Keratinocyte (primary cell): ENCODE results near the gene KIAA0930. TPM values are rescaled to one million over a fixed set of nuclear protein-coding genes. Genes with fewer than 3 reads are reported as not detected.

Source experiments
- DNase-seq: peaks from one replicate; pipeline ENCODE4 v3.0.0-alpha.2; 2011; ENCODE audit warnings: low read depth, missing footprints, low spot score
- FAIRE-seq: peaks from 2 replicates; lab custom pipeline; 2011; peaks lifted over from hg19 to GRCh38; lab: Jason Lieb, UNC
- H2AFZ ChIP-seq: 2 replicates; pipeline ENCODE4 v1.6.0; 2012; ENCODE audit warnings: low read length, control low read depth, inconsistent platforms; ENCODE audit not compliant: control insufficient read depth
- H3K27ac ChIP-seq: 2 replicates; pipeline ENCODE4 v1.5.1; 2011; ENCODE audit warnings: low read length; ENCODE audit not compliant: control insufficient read depth, insufficient read depth
- H3K27me3 ChIP-seq: 3 replicates; pipeline ENCODE4 v1.6.0; 2011; ENCODE audit warnings: low read length; ENCODE audit not compliant: control insufficient read depth, insufficient read depth; ENCODE audit errors: extremely low read depth
- H3K36me3 ChIP-seq, 2 experiments: 2 replicates in 1 of 2; 3 replicates in 1 of 2; pipeline ENCODE4 v1.5.1; 2011; ENCODE audit warnings: low read length in 2 of 2, mild to moderate bottlenecking in 1 of 2; ENCODE audit not compliant: control insufficient read depth in 2 of 2, insufficient read depth in 2 of 2; ENCODE audit errors: extremely low read depth in 1 of 2
- H3K4me1 ChIP-seq: 3 replicates; pipeline ENCODE4 v1.5.1; 2011; ENCODE audit warnings: low read length; ENCODE audit not compliant: control insufficient read depth, insufficient read depth; ENCODE audit errors: extremely low read depth
- H3K4me2 ChIP-seq: 3 replicates; pipeline ENCODE4 v1.6.0; 2011; ENCODE audit warnings: low read depth, low read length; ENCODE audit not compliant: control insufficient read depth, insufficient read depth; ENCODE audit errors: extremely low read depth
- H3K4me3 ChIP-seq, 3 experiments: fragments of 200-600 bp in 1 of 3; sonication (generic) in 1 of 3; 2 replicates in 2 of 3; 3 replicates in 1 of 3; pipeline ENCODE4 v1.5.1; 2011 to 2016; ENCODE audit warnings: low read length in 3 of 3, mild to moderate bottlenecking in 3 of 3, control low read depth in 2 of 3, inconsistent platforms in 1 of 3, low read depth in 1 of 3, mixed read lengths in 1 of 3, mixed run types in 1 of 3, moderate library complexity in 1 of 3; ENCODE audit not compliant: control insufficient read depth in 2 of 3, insufficient read depth in 2 of 3; ENCODE audit errors: extremely low read depth in 1 of 3
- H3K79me2 ChIP-seq: 2 replicates; pipeline ENCODE4 v1.6.0; 2012; ENCODE audit warnings: low read length; ENCODE audit not compliant: control insufficient read depth, insufficient read depth
- H3K9ac ChIP-seq: 3 replicates; pipeline ENCODE4 v1.6.0; 2011; ENCODE audit warnings: low read length; ENCODE audit not compliant: control insufficient read depth, insufficient read depth; ENCODE audit errors: extremely low read depth
- H3K9me1 ChIP-seq: 3 replicates; pipeline ENCODE4 v1.6.0; 2011; ENCODE audit warnings: low read length; ENCODE audit not compliant: control insufficient read depth, insufficient read depth; ENCODE audit errors: extremely low read depth
- H3K9me3 ChIP-seq: 2 replicates; pipeline ENCODE4 v1.5.1; 2012; ENCODE audit warnings: low read depth, low read length; ENCODE audit not compliant: control insufficient read depth
- H4K20me1 ChIP-seq: 3 replicates; pipeline ENCODE4 v1.6.0; 2011; ENCODE audit warnings: low read length; ENCODE audit not compliant: control insufficient read depth, insufficient read depth; ENCODE audit errors: extremely low read depth
- EZH2 ChIP-seq: IDR thresholded peaks from one replicate; pipeline ENCODE4 v1.6.1; 2012; ENCODE audit warnings: inconsistent platforms, mild to moderate bottlenecking, low read length, moderate library complexity
- dilution Hi-C: fragments of 300-500 bp; cut with MboI; formaldehyde crosslinking; loops from one replicate; pipeline ENCODE4 v1.7.0; 2020; ENCODE audit warnings: low sequenced_read_pairs; ENCODE audit not compliant: extremely low pct_ligation_motif_present
- polyA plus RNA-seq, 5 experiments: library from polyadenylated mRNA; depleted of rRNA in 3 of 5; stranded (reverse) in 3 of 5; stranded (forward) in 1 of 5; unstranded in 1 of 5; fragments of >200 nt; gene quantifications; 1 replicate in 1 of 5; 2 replicates in 3 of 5; 3 replicates in 1 of 5; pipeline versions ENCODE4 v1.2.1 to v1.2.3, GENCODE V29; 2011 to 2012; ENCODE audit warnings: missing spikeins in 2 of 5, low read depth in 1 of 5, low replicate concordance in 1 of 5
- TF ChIP-seq, protein P1 (sequence below), 3 experiments: IDR thresholded peaks in 1 of 3; conservative IDR thresholded peaks in 1 of 3; optimal IDR thresholded peaks in 1 of 3; 2 replicates in 2 of 3; 3 replicates in 1 of 3; pipeline versions ENCODE3 to v1.5.1; 2011; ENCODE audit warnings: low read length in 3 of 3, mild to moderate bottlenecking in 3 of 3, moderate library complexity in 2 of 3, control low read depth in 1 of 3, inconsistent platforms in 1 of 3; ENCODE audit not compliant: insufficient read depth in 2 of 3; ENCODE audit errors: extremely low read depth in 1 of 3

The KIAA0930 gene
- polyA plus RNA-seq, 1 donor (not counting 4 experiments of a cell fraction or from before 2014, with no cell fraction given): 115 TPM

DNA sequence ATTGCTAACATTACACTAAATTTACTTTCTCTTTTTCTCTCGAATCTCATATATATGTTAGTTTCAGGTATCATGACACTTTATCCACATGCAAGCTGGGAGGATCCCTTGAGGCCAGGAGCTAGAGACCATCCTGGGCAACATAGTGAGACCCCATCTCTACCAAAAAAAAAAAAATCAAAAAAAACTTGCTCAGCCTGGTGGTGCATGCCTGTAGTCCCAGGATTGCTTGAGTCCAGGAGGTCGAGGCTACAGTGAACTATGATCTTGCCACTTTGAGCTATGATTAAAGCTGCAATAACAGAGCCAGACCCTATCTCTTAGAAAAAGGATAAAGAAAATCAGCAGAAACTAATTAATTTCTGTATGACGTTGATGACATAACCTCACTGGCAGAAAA, 40.3 kb upstream of the KIAA0930 start:
- FAIRE-seq: no peak
- Histone ChIP-seq H4K20me1 (no peaks in the 10 kb centered on the region), H3K9me3 (no peaks in the 10 kb centered on the region), H3K27ac (no peak overlapping the region), H3K36me3 (no peaks in the 10 kb centered on the region), H3K79me2 (no peaks in the 10 kb centered on the region), H3K4me3 (no peak overlapping the region), H2AFZ (no peak overlapping the region), H3K9ac (no peak overlapping the region), H3K27me3 (peaks cover 20% of the 10 kb centered on the region), H3K4me2 (no peak overlapping the region), H3K4me1 (peaks cover 2% of the 10 kb centered on the region), H3K9me1 (no peaks in the 10 kb centered on the region)
- dilution Hi-C loops: no loop called here
- DNase-seq: no peak
- TF ChIP-seq EZH2: no peak
- TF ChIP-seq, protein P1, sequence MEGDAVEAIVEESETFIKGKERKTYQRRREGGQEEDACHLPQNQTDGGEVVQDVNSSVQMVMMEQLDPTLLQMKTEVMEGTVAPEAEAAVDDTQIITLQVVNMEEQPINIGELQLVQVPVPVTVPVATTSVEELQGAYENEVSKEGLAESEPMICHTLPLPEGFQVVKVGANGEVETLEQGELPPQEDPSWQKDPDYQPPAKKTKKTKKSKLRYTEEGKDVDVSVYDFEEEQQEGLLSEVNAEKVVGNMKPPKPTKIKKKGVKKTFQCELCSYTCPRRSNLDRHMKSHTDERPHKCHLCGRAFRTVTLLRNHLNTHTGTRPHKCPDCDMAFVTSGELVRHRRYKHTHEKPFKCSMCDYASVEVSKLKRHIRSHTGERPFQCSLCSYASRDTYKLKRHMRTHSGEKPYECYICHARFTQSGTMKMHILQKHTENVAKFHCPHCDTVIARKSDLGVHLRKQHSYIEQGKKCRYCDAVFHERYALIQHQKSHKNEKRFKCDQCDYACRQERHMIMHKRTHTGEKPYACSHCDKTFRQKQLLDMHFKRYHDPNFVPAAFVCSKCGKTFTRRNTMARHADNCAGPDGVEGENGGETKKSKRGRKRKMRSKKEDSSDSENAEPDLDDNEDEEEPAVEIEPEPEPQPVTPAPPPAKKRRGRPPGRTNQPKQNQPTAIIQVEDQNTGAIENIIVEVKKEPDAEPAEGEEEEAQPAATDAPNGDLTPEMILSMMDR (optimal IDR thresholded peaks at IDR 0.05 in 1 of 3, IDR thresholded peaks at IDR 0.05 in 1 of 3, conservative IDR thresholded peaks at IDR 0.05 in 1 of 3; ENCODE audit: extremely low read depth in 1 of 3, insufficient read depth in 2 of 3, low read length in 3 of 3): no peak

DNA sequence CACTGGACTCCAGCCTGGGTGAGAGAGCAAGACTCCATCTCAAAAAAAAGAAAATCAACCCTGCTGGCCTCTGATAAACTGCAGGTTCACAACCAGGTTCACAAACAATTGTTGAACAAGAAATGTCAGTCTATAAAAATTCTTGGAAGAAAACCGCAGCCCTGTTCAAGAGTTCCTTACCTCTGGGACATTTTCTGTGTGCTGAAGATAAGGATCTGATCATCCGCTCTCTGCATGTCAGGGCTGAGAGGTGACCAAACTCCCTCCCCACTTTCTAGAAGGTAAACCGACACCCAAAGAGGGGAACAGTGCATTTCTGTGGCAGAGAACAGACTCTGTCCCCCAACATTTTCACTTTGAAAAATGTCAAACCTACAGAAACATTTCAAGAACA, 39.9 kb upstream of the KIAA0930 start:
- no peak overlapping the region for H3K27ac ChIP-seq
- no peak for DNase-seq
- no peak overlapping the region for H3K9ac ChIP-seq
- H3K9me1 ChIP-seq: no peaks in the 10 kb centered on the region
- no peak overlapping the region for H2AFZ ChIP-seq
- no peaks in the 10 kb centered on the region for H4K20me1 ChIP-seq
- no peaks in the 10 kb centered on the region for H3K9me3 ChIP-seq
- no peak overlapping the region for H3K4me3 ChIP-seq
- H3K4me2 ChIP-seq: no peak overlapping the region
- peaks cover 17% of the 10 kb centered on the region for H3K27me3 ChIP-seq
- peaks cover 2% of the 10 kb centered on the region for H3K4me1 ChIP-seq
- H3K36me3 ChIP-seq: no peaks in the 10 kb centered on the region
- no peak for TF ChIP-seq EZH2
- TF ChIP-seq, protein P1 (optimal IDR thresholded peaks at IDR 0.05 in 1 of 3, IDR thresholded peaks at IDR 0.05 in 1 of 3, conservative IDR thresholded peaks at IDR 0.05 in 1 of 3; ENCODE audit: extremely low read depth in 1 of 3, insufficient read depth in 2 of 3, low read length in 3 of 3): no peak
- no peak for FAIRE-seq
- dilution Hi-C loops: no loop called here
- no peaks in the 10 kb centered on the region for H3K79me2 ChIP-seq
